ENCODE results near the gene IL10RB. TPM values are rescaled to one million over a fixed set of nuclear protein-coding genes. Genes with fewer than 3 reads are reported as not detected.
"Not testable (repeated sequence)": the region's sequence is repeated elsewhere in the genome, so short reads cannot be mapped to it uniquely, and the experiment has no call there.

IL10RB gene
- polyA plus RNA-seq, 6 donors from 2014 or later: 56.9 to 83.1 (median 71.0) TPM

DNA sequence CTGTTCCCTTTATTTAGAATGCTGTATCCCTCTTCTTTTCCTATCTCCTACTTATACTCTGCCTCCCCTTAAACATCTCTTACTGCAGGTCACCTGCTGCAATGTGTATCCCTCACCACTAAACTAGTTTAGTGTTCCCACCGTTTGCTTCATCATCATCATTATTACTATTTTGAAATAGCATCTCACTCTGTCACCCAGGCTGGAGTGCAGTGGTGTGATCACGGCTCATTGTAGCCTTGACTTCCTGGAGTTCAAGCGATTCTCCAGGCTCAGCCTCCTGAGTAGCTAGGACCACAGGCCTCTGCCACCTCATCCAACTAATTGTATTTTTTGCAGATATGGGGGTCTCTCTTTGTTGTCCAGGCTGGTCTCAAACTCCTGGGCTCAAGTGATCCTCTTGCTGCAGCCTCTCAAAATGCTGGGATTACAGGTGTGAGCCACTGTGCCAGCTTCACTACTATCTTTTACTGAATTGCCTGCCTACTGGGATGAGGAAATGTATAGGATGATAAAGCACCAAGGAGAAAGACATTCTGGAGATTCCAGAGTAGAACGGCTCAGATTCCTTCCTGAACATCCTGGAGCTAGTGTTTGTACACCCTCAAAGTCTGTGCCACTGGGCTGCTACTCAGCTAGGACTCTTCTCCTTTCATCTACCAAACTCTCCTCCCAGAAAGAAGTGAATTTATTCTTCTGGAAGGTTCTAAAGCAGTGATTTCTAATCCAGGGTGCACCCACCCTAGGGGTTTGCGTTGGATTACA is 50.0 kb downstream of the IL10RB start:
- DNase-seq (no peak), ATAC-seq (ENCODE audit: low read depth in 2 of 2) (no peak)
- H3K27ac Mint-ChIP-seq: no peak overlapping the region
- H3K4me1 Mint-ChIP-seq: peaks cover 8 to 17% (median 11%) of the 10 kb centered on the region in 3 donors
- no peaks in the 10 kb centered on the region for H3K36me3 Mint-ChIP-seq
- no peaks in the 10 kb centered on the region for H3K9me3 Mint-ChIP-seq
- no peaks in the 10 kb centered on the region for H3K27me3 Mint-ChIP-seq
- no peak overlapping the region for H3K4me3 Mint-ChIP-seq

GRCh38 chr21:33317145-33317544 is 51.0 kb downstream of the IL10RB start:
- Mint-ChIP-seq H3K27ac (no peak overlapping the region), H3K36me3 (no peaks in the 10 kb centered on the region), H3K27me3 (no peaks in the 10 kb centered on the region), H3K4me3 (no peak overlapping the region), H3K4me1 (peaks cover 7 to 15% (median 11%) of the 10 kb centered on the region in 3 donors), H3K9me3 (no peaks in the 10 kb centered on the region)
- ATAC-seq (ENCODE audit: low read depth in 2 of 2) (no peak), DNase-seq (no peak)

- H3K9me3 Mint-ChIP-seq: no peaks in the 10 kb centered on the region
- H3K4me3 Mint-ChIP-seq: no peak overlapping the region
- peaks cover 0 to 8% (median 5%) of the 10 kb centered on the region in 3 donors for H3K4me1 Mint-ChIP-seq
- H3K27ac Mint-ChIP-seq: peak overlapping the region in 1 of 6 donors; percentile 59
- no peaks in the 10 kb centered on the region for H3K36me3 Mint-ChIP-seq
- DNase-seq (no peak), ATAC-seq (ENCODE audit: low read depth in 2 of 2) (no peak)
- H3K27me3 Mint-ChIP-seq: no peaks in the 10 kb centered on the region
Observed at GRCh38 chr21:33317786-33318486, 51.8 kb downstream of the IL10RB start.

GRCh38 chr21:33321005-33321404 is 54.8 kb downstream of the IL10RB start:
- H3K4me1 Mint-ChIP-seq; H3K36me3 Mint-ChIP-seq; H3K9me3 Mint-ChIP-seq; ATAC-seq (ENCODE audit: low read depth in 2 of 2); H3K27me3 Mint-ChIP-seq: not testable (repeated sequence)
- peak; percentile 38 for DNase-seq
- peak overlapping the region in 1 of 6 donors; percentile 53 for H3K27ac Mint-ChIP-seq
- H3K4me3 Mint-ChIP-seq: peak overlapping the region in 1 of 8 donors; percentile 52

DNA sequence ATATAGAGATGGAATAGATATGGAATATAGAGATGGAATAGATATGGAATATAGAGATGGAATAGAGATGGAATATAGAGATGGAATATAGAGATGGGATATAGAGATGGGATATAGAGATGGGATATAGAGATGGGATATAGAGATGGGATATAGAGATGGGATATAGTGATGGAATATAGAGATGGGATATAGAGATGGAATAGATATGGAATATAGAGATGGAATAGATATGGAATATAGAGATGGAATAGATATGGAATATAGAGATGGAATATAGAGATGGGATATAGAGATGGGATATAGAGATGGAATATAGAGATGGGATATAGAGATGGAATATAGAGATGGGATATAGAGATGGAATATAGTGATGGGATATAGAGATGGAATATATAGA is 57.4 kb downstream of the IL10RB start:
- peaks cover 15 to 24% (median 17%) of the 10 kb centered on the region in 3 donors for H3K4me1 Mint-ChIP-seq
- H3K9me3 Mint-ChIP-seq, H3K27ac Mint-ChIP-seq: not testable (repeated sequence)

DNA sequence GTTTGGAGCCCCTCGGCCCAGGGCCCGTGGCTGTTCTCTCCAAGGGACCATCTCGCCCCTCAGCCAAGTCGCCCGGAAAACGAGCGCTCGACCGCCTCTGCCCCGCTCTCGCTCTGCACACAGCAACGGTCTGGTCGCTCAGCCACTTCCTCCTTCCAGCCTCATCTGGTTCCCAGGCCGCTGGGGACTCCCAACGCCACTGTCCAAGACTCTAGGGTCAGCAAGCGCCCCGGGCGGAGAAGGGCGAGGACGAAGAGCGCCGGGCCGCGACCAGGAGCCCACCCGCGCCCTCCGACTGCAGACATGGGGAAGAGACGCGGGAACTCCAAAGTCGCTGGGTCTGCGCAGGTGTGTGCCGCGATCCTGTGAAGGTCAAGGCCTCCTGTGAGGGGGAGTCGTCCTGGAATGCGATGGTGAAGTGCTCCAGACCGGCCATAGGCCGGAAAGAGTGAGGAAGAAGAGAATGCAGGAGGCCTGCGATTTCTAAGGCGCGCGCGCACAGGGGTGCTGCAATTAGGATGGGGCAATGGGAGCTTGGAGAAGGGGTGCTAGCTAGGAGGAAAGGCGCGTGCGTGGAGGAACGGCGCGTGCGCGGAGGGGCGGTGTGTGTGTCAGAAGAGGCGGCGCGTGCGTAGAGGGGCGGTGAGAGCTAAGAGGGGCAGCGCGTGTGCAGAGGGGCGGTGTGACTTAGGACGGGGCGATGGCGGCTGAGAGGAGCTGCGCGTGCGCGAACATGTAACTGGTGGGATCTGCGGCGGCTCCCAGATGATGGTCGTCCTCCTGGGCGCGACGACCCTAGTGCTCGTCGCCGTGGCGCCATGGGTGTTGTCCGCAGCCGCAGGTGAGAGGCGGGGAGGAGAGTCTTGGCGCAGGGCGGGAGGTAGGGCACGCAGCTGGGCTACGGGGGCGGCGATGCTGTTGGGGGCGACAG is 58.4 kb downstream of the IL10RB start, which contains the start of gene IFNAR1:
Gene IFNAR1 (plus strand): TSS at position 680 of the 931 bp plus-strand sequence. CDS start 86 bp downstream, at position 766.
- peak; percentile 69 to 78 for ATAC-seq (ENCODE audit: low read depth in 2 of 2)
- Mint-ChIP-seq H3K4me3 (no peak within 1 kb of the TSS), H3K4me1 (peaks cover 15 to 30% (median 23%) of the 10 kb centered on the region in 3 donors), H3K27me3 (no peaks in the 10 kb centered on the region), H3K36me3 (no peaks in the 10 kb centered on the region), H3K27ac (no peak within 1 kb of the TSS), H3K9me3 (no peaks in the 10 kb centered on the region)
- DNase-seq: peak; percentile 96

More for the DNA sequence above, 57.4 kb downstream of the IL10RB start:
- not testable (repeated sequence) for H3K4me3 Mint-ChIP-seq; ATAC-seq (ENCODE audit: low read depth in 2 of 2); DNase-seq; H3K27me3 Mint-ChIP-seq; H3K36me3 Mint-ChIP-seq

DNA sequence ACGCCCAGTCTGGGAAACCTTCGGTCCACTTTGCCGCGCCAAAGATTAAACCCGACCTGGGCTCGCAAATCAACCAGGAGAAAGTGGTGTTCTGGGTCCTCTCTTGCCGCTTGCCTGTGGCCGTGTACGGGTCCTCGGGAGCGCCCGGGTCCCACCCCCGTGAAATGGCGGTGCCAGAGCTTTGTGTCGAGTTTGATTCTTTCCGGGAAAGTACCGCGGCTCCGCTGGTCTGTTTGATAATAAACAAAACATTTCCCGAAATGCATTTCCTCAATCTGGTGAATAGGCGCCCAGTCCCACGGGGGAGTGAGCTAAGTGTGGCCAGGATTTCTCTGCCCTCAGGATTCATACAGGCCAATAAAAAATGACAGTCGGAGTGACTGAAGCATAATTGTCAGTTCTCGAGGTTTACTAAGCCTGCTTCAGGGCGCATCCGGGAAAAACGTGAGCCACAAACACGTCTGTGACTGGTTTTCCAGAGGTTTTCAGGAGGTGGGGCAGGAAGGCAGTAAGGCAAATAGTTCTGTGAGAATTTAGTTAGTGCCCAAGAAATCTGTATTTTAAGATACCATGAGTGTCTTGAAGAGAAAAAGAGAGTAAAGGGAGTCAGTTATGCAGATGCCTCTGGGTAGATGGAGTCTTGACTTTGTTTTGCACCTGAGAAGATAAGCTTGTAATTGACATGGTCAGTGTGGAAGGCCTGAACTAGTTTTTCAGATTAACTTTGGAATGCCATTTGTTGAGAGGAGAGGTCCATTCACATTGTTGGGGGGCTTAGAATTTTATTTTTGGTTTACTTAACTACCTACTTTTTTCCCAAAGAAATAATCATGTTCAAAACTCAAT is 59.3 kb downstream of the IL10RB start:
- peaks cover 24 to 39% (median 32%) of the 10 kb centered on the region in 3 donors for H3K4me1 Mint-ChIP-seq
- H3K9me3 Mint-ChIP-seq: no peaks in the 10 kb centered on the region
- H3K4me3 Mint-ChIP-seq: no peak overlapping the region
- H3K36me3 Mint-ChIP-seq: peaks cover 0 to 4% of the 10 kb centered on the region in 2 donors
- H3K27me3 Mint-ChIP-seq: no peaks in the 10 kb centered on the region
- ATAC-seq (ENCODE audit: low read depth in 2 of 2): peak; percentile 64 to 66
- no peak overlapping the region for H3K27ac Mint-ChIP-seq
- DNase-seq: peak; percentile 73

DNA sequence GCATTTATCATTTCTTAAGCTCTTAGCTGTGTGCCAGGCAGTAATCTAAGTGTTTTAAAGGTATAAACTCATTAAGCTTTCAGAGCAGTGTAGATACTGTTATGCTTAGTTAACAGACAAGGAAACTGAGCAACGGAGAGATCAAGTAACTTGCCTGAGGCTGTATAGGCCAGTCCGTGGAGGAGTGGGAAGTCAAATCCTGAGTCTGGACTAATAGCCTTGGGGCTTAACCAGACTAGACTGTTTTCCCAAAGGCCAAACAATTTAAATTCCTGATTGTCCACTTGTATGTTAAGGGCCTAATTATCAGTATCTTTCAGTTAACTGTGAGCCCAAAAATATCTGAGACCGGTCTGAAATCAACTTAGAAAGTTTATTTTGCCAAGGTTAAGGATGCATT is 61.2 kb downstream of the IL10RB start:
- peak overlapping the region in 6 of 8 donors; percentile 22 to 80 (median 56) for H3K4me3 Mint-ChIP-seq
- peaks cover 0 to 3% (median 1%) of the 10 kb centered on the region in 7 donors for H3K9me3 Mint-ChIP-seq
- H3K27ac Mint-ChIP-seq: peak overlapping the region in 4 of 6 donors; percentile 50 to 87 (median 76)
- no peaks in the 10 kb centered on the region for H3K27me3 Mint-ChIP-seq
- H3K4me1 Mint-ChIP-seq: peaks cover 43 to 58% (median 50%) of the 10 kb centered on the region in 3 donors
- H3K36me3 Mint-ChIP-seq: peaks cover 5 to 8% of the 10 kb centered on the region in 2 donors
- DNase-seq (no peak), ATAC-seq (ENCODE audit: low read depth in 2 of 2) (no peak)

- H3K9me3 Mint-ChIP-seq: peaks cover 0 to 9% (median 6%) of the 10 kb centered on the region in 7 donors
- no peaks in the 10 kb centered on the region for H3K27me3 Mint-ChIP-seq
- H3K4me1 Mint-ChIP-seq: peaks cover 48 to 64% (median 56%) of the 10 kb centered on the region in 3 donors
- peak overlapping the region in 6 of 8 donors; percentile 22 to 80 (median 70) for H3K4me3 Mint-ChIP-seq
- peaks cover 11 to 14% of the 10 kb centered on the region in 2 donors for H3K36me3 Mint-ChIP-seq
- ATAC-seq (ENCODE audit: low read depth in 2 of 2) (no peak), DNase-seq (no peak)
- H3K27ac Mint-ChIP-seq: peak overlapping the region; percentile 33 to 87 (median 68)
Observed at GRCh38 chr21:33327792-33328433, 61.7 kb downstream of the IL10RB start.

DNA sequence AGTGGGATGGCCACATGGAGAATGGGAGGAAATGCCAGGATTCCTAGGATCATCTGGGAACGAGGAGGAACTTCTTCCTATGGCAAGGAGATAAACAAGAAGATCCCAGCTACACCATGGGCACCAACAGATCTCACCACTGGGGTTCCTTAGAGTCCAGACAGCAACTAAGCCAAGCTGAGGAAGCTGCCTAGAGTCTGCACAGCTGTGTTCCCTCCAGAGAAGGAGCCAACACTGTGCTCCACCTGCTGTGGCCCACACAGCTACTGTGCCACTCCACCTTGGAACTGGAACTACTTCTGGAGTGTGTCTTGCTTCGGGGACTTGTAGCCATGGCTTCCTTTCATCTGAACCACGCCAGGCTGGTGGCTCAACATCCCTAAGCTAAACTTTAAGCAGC is 64.6 kb downstream of the IL10RB start:
- Mint-ChIP-seq H3K27me3 (no peaks in the 10 kb centered on the region), H3K4me3 (peak overlapping the region; percentile 15 to 85 (median 46)), H3K36me3 (peaks cover 17 to 19% of the 10 kb centered on the region in 2 donors), H3K9me3 (peaks cover 0 to 13% (median 9%) of the 10 kb centered on the region in 7 donors), H3K4me1 (peaks cover 58 to 84% (median 72%) of the 10 kb centered on the region in 3 donors), H3K27ac (peak overlapping the region in 5 of 6 donors; percentile 19 to 89 (median 80))
- ATAC-seq (ENCODE audit: low read depth in 2 of 2) (peak in 1 of 2 donors; percentile 36), DNase-seq (no peak)

GRCh38 chr21:33332143-33332542 is 66.0 kb downstream of the IL10RB start:
- Mint-ChIP-seq H3K27ac (peak overlapping the region; percentile 19 to 89 (median 76)), H3K4me1 (peaks cover 51 to 75% (median 69%) of the 10 kb centered on the region in 3 donors), H3K36me3 (peaks cover 17 to 19% of the 10 kb centered on the region in 2 donors), H3K27me3 (no peaks in the 10 kb centered on the region), H3K4me3 (peak overlapping the region; percentile 67 to 91 (median 76)), H3K9me3 (peaks cover 0 to 13% (median 9%) of the 10 kb centered on the region in 7 donors)
- DNase-seq (peak; percentile 48), ATAC-seq (ENCODE audit: low read depth in 2 of 2) (peak; percentile 91 to 92)

Data from naive B cell (primary cell).